ENCODE results near the gene SLC25A13.

SLC25A13 gene

GRCh38 chr7:96178581-96178980, 143.3 kb downstream of the SLC25A13 start:
- peak overlapping the region; percentile 73 for H4K8ac ChIP-seq (ENCODE audit: low read depth, low read length)
- H3K14ac ChIP-seq (ENCODE audit: low read length), result no peak overlapping the region
- H3K4me1 ChIP-seq (ENCODE audit: control insufficient read depth in 2 of 2, insufficient read depth in 1 of 2, low read depth in 1 of 2, low read length in 2 of 2), result peaks cover 0 to 15% of the 10 kb centered on the region in 2 donors
- H2AFZ ChIP-seq (ENCODE audit: low read length), result no peak overlapping the region
- no peaks in the 10 kb centered on the region for H3K27me3 ChIP-seq (ENCODE audit: control insufficient read depth in 3 of 3, insufficient read depth in 3 of 3, low read depth in 1 of 3, low read length in 3 of 3)
- H2BK120ac ChIP-seq (ENCODE audit: low read depth, low read length), result no peak overlapping the region
- no peak overlapping the region for H3K4ac ChIP-seq (ENCODE audit: low read length)
- DNase-seq (ENCODE audit: low spot score), result no peak
- no peak overlapping the region for H4K91ac ChIP-seq (ENCODE audit: low read depth, low read length, poor library complexity)
- WGBS, 2 donors (ENCODE audit: extremely low coverage in 2 of 2, insufficient read length in 2 of 2, insufficient replicate concordance in 1 of 2), result no CpG with 5 or more reads among the region's 2 CpGs
- H2AK5ac ChIP-seq (ENCODE audit: low read depth, low read length), result no peak overlapping the region
- no peaks in the 10 kb centered on the region for H3K9me3 ChIP-seq (replicated peaks in 1 of 2; ENCODE audit: control insufficient read depth in 2 of 2, insufficient read depth in 1 of 2, low read depth in 1 of 2, low read length in 2 of 2)
- no peak overlapping the region for H3K9ac ChIP-seq (ENCODE audit: low read depth, low read length, poor library complexity)
- no peaks in the 10 kb centered on the region for H3K79me1 ChIP-seq (ENCODE audit: low read depth, low read length)
- no peak overlapping the region for H3K4me3 ChIP-seq (ENCODE audit: low read length in 2 of 2)
- no peak overlapping the region for H2BK12ac ChIP-seq (ENCODE audit: low read length)
- H3K23ac ChIP-seq (ENCODE audit: low read depth, low read length, poor library complexity), result no peak overlapping the region
- no peak overlapping the region for H3K4me2 ChIP-seq (ENCODE audit: insufficient read depth, low read length, poor library complexity, severe bottlenecking)
- peaks cover 2 to 57% of the 10 kb centered on the region in 2 donors for H3K36me3 ChIP-seq (replicated peaks in 1 of 2; ENCODE audit: control insufficient read depth in 2 of 2, insufficient read depth in 2 of 2, low read length in 2 of 2)
- peak overlapping the region; percentile 51 for H3K27ac ChIP-seq (replicated peaks; ENCODE audit: low read length)
- no peak overlapping the region for H2BK15ac ChIP-seq (ENCODE audit: low read length)
- H2BK5ac ChIP-seq (ENCODE audit: low read length), result no peak overlapping the region
- H3K18ac ChIP-seq (ENCODE audit: low read length), result no peak overlapping the region

DNA sequence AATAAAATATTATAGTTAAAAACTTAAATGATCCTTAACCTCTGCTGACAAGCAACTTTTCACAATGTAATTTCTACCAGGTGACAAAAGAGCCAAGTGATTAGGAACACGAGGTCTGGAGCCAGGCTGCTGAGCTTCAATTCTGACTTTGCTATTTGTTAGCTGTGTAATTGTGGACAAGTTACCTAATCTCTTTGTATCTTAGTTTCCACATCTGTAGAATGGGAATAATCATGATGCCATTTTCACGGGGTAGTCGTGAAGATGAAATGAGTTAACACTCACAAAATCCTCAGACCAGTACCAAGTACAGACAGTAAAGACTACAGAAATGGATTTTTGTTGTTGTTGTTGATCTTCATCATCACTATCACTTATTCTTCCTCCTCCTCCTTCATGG, 144.5 kb downstream of the SLC25A13 start:
- H3K4me2 ChIP-seq (ENCODE audit: insufficient read depth, low read length, poor library complexity, severe bottlenecking), result no peak overlapping the region
- H2BK12ac ChIP-seq (ENCODE audit: low read length), result no peak overlapping the region
- peaks cover 0 to 15% of the 10 kb centered on the region in 2 donors for H3K4me1 ChIP-seq (ENCODE audit: control insufficient read depth in 2 of 2, insufficient read depth in 1 of 2, low read depth in 1 of 2, low read length in 2 of 2)
- H2BK15ac ChIP-seq (ENCODE audit: low read length), result no peak overlapping the region
- no peak overlapping the region for H3K4ac ChIP-seq (ENCODE audit: low read length)
- no peaks in the 10 kb centered on the region for H3K27me3 ChIP-seq (ENCODE audit: control insufficient read depth in 3 of 3, insufficient read depth in 3 of 3, low read depth in 1 of 3, low read length in 3 of 3)
- no peaks in the 10 kb centered on the region for H3K9me3 ChIP-seq (replicated peaks in 1 of 2; ENCODE audit: control insufficient read depth in 2 of 2, insufficient read depth in 1 of 2, low read depth in 1 of 2, low read length in 2 of 2)
- H3K79me1 ChIP-seq (ENCODE audit: low read depth, low read length), result no peaks in the 10 kb centered on the region
- no peak overlapping the region for H2BK5ac ChIP-seq (ENCODE audit: low read length)
- no CpG with 5 or more reads among the region's 3 CpGs for WGBS, 2 donors (ENCODE audit: extremely low coverage in 2 of 2, insufficient read length in 2 of 2, insufficient replicate concordance in 1 of 2)
- H3K23ac ChIP-seq (ENCODE audit: low read depth, low read length, poor library complexity), result no peak overlapping the region
- H2AK5ac ChIP-seq (ENCODE audit: low read depth, low read length), result no peak overlapping the region
- no peak overlapping the region for H2BK120ac ChIP-seq (ENCODE audit: low read depth, low read length)
- no peak overlapping the region for H3K4me3 ChIP-seq (ENCODE audit: low read length in 2 of 2)
- no peak overlapping the region for H2AFZ ChIP-seq (ENCODE audit: low read length)
- H3K27ac ChIP-seq (replicated peaks; ENCODE audit: low read length), result no peak overlapping the region
- H3K36me3 ChIP-seq (replicated peaks in 1 of 2; ENCODE audit: control insufficient read depth in 2 of 2, insufficient read depth in 2 of 2, low read length in 2 of 2), result peaks cover 0 to 52% of the 10 kb centered on the region in 2 donors
- no peak for DNase-seq (ENCODE audit: low spot score)
- no peak overlapping the region for H3K14ac ChIP-seq (ENCODE audit: low read length)
- H3K18ac ChIP-seq (ENCODE audit: low read length), result no peak overlapping the region
- no peak overlapping the region for H3K9ac ChIP-seq (ENCODE audit: low read depth, low read length, poor library complexity)
- H4K8ac ChIP-seq (ENCODE audit: low read depth, low read length), result no peak overlapping the region
- H4K91ac ChIP-seq (ENCODE audit: low read depth, low read length, poor library complexity), result no peak overlapping the region

DNA sequence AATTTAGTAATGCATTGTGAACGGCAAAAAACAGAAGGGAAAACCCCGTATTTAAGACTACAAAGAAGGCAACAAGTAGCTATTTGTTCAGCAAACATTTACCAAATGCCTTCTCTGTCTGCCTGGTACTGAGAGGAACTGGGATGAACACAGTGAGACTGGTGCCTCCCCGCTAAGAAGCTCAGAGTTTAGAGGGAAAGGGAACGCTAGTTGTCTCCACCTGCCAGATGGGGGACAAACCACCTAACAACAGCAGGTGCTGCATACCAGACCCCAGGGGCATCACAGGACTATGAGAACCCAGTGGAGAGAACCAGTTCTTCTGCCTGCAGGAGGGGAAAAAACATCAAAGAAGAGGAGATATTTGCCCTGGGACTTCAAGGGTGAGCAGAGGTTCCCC, 147.1 kb downstream of the SLC25A13 start:
- no peaks in the 10 kb centered on the region for H3K27me3 ChIP-seq (ENCODE audit: control insufficient read depth in 3 of 3, insufficient read depth in 3 of 3, low read depth in 1 of 3, low read length in 3 of 3)
- no peak overlapping the region for H2BK15ac ChIP-seq (ENCODE audit: low read length)
- H2AK5ac ChIP-seq (ENCODE audit: low read depth, low read length), result no peak overlapping the region
- no peak overlapping the region for H4K8ac ChIP-seq (ENCODE audit: low read depth, low read length)
- no peak overlapping the region for H3K4me3 ChIP-seq (ENCODE audit: low read length in 2 of 2)
- no peak overlapping the region for H3K23ac ChIP-seq (ENCODE audit: low read depth, low read length, poor library complexity)
- H2BK120ac ChIP-seq (ENCODE audit: low read depth, low read length), result no peak overlapping the region
- no peak overlapping the region for H3K4ac ChIP-seq (ENCODE audit: low read length)
- WGBS, 2 donors (ENCODE audit: extremely low coverage in 2 of 2, insufficient read length in 2 of 2, insufficient replicate concordance in 1 of 2), result no CpG with 5 or more reads among the region's 4 CpGs
- H3K18ac ChIP-seq (ENCODE audit: low read length), result no peak overlapping the region
- no peak overlapping the region for H2AFZ ChIP-seq (ENCODE audit: low read length)
- peaks cover 0 to 16% of the 10 kb centered on the region in 2 donors for H3K4me1 ChIP-seq (ENCODE audit: control insufficient read depth in 2 of 2, insufficient read depth in 1 of 2, low read depth in 1 of 2, low read length in 2 of 2)
- no peak overlapping the region for H2BK12ac ChIP-seq (ENCODE audit: low read length)
- H3K27ac ChIP-seq (replicated peaks; ENCODE audit: low read length), result no peak overlapping the region
- H2BK5ac ChIP-seq (ENCODE audit: low read length), result no peak overlapping the region
- no peak overlapping the region for H4K91ac ChIP-seq (ENCODE audit: low read depth, low read length, poor library complexity)
- H3K36me3 ChIP-seq (replicated peaks in 1 of 2; ENCODE audit: control insufficient read depth in 2 of 2, insufficient read depth in 2 of 2, low read length in 2 of 2), result peaks cover 3 to 64% of the 10 kb centered on the region in 2 donors
- H3K79me1 ChIP-seq (ENCODE audit: low read depth, low read length), result no peaks in the 10 kb centered on the region
- H3K9ac ChIP-seq (ENCODE audit: low read depth, low read length, poor library complexity), result peak overlapping the region; percentile 24
- no peak overlapping the region for H3K14ac ChIP-seq (ENCODE audit: low read length)
- no peaks in the 10 kb centered on the region for H3K9me3 ChIP-seq (replicated peaks in 1 of 2; ENCODE audit: control insufficient read depth in 2 of 2, insufficient read depth in 1 of 2, low read depth in 1 of 2, low read length in 2 of 2)
- H3K4me2 ChIP-seq (ENCODE audit: insufficient read depth, low read length, poor library complexity, severe bottlenecking), result no peak overlapping the region
- DNase-seq (ENCODE audit: low spot score), result no peak

DNA sequence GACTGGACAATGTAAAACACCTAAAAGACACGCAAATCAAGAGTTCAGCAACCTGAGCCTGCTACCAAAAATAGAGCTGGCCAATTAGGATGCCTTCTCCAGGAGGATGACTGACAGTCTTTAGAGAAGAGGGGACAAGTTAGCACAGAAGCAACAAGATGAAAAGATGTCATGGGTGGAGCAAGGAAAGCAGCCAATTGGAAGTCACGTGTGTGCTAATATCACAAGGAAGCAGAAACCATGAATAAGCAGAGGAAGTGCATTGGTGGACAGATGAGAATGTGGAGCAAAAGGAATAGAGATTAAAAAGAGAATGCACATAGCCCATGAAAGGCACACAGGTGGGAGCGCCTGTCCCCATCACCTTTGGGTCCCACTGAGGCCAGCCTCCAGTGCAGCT, 148.1 kb downstream of the SLC25A13 start:
- Histone ChIP-seq H2AFZ (ENCODE audit: low read length) (no peak overlapping the region), H3K36me3 (replicated peaks in 1 of 2; ENCODE audit: control insufficient read depth in 2 of 2, insufficient read depth in 2 of 2, low read length in 2 of 2) (peaks cover 3 to 68% of the 10 kb centered on the region in 2 donors), H3K9me3 (replicated peaks in 1 of 2; ENCODE audit: control insufficient read depth in 2 of 2, insufficient read depth in 1 of 2, low read depth in 1 of 2, low read length in 2 of 2) (no peaks in the 10 kb centered on the region), H2BK120ac (ENCODE audit: low read depth, low read length) (no peak overlapping the region), H2BK5ac (ENCODE audit: low read length) (no peak overlapping the region), H4K91ac (ENCODE audit: low read depth, low read length, poor library complexity) (no peak overlapping the region), H3K27me3 (ENCODE audit: control insufficient read depth in 3 of 3, insufficient read depth in 3 of 3, low read depth in 1 of 3, low read length in 3 of 3) (no peaks in the 10 kb centered on the region), H2BK12ac (ENCODE audit: low read length) (no peak overlapping the region), H3K23ac (ENCODE audit: low read depth, low read length, poor library complexity) (no peak overlapping the region), H3K4ac (ENCODE audit: low read length) (no peak overlapping the region), H2BK15ac (ENCODE audit: low read length) (no peak overlapping the region), H3K79me1 (ENCODE audit: low read depth, low read length) (no peaks in the 10 kb centered on the region), H2AK5ac (ENCODE audit: low read depth, low read length) (no peak overlapping the region), H3K27ac (replicated peaks; ENCODE audit: low read length) (no peak overlapping the region), H4K8ac (ENCODE audit: low read depth, low read length) (no peak overlapping the region), H3K9ac (ENCODE audit: low read depth, low read length, poor library complexity) (no peak overlapping the region), H3K4me2 (ENCODE audit: insufficient read depth, low read length, poor library complexity, severe bottlenecking) (no peak overlapping the region), H3K18ac (ENCODE audit: low read length) (no peak overlapping the region), H3K14ac (ENCODE audit: low read length) (no peak overlapping the region), H3K4me1 (ENCODE audit: control insufficient read depth in 2 of 2, insufficient read depth in 1 of 2, low read depth in 1 of 2, low read length in 2 of 2) (peaks cover 0 to 18% of the 10 kb centered on the region in 2 donors), H3K4me3 (ENCODE audit: low read length in 2 of 2) (no peak overlapping the region)
- no CpG with 5 or more reads among the region's 3 CpGs for WGBS, 2 donors (ENCODE audit: extremely low coverage in 2 of 2, insufficient read length in 2 of 2, insufficient replicate concordance in 1 of 2)
- DNase-seq (ENCODE audit: low spot score), result no peak
